SK-N-MC (cell line): Measurements from ENCODE around the gene SHROOM2.

Experiments
- DNase-seq: peaks from one replicate; pipeline ENCODE4 v3.0.0-alpha.2; 2011; ENCODE audit warnings: low read depth, low spot score
- H3K27ac ChIP-seq: fragments of 200-600 bp; sonication (generic); 2 replicates; pipeline ENCODE4 v1.5.1; 2016; ENCODE audit warnings: mixed run types
- H3K36me3 ChIP-seq: fragments of 200-600 bp; sonication (generic); 2 replicates; pipeline ENCODE4 v1.6.1; 2017; ENCODE audit warnings: antibody characterized with exemption, low read length, mixed read lengths; ENCODE audit not compliant: insufficient read depth
- H3K4me3 ChIP-seq: fragments of 200-600 bp; sonication (generic); 2 replicates; pipeline ENCODE4 v1.5.1; 2016
- H3K9ac ChIP-seq: fragments of 200-600 bp; sonication (generic); 2 replicates; pipeline ENCODE4 v1.8.0; 2017; ENCODE audit warnings: mixed run types, mixed read lengths; ENCODE audit not compliant: insufficient read length
- H3K9me3 ChIP-seq: fragments of 200-600 bp; sonication (generic); 2 replicates; pipeline ENCODE4 v1.6.1; 2017; ENCODE audit warnings: low read depth, mild to moderate bottlenecking, antibody characterized with exemption, low read length, moderate library complexity, mixed read lengths
- EZH2 ChIP-seq: fragments of 200-600 bp; sonication (generic); IDR thresholded peaks from one replicate; pipeline ENCODE4 v1.6.1; 2017; ENCODE audit warnings: antibody characterized with exemption
- FOXP2 ChIP-seq: optimal IDR thresholded peaks from 2 replicates; pipeline ENCODE3; 2011; ENCODE audit warnings: mild to moderate bottlenecking, moderate library complexity; ENCODE audit not compliant: insufficient read depth; ENCODE audit errors: extremely low read length, control extremely low read depth
- POLR2AphosphoS5 ChIP-seq: IDR thresholded peaks from 2 replicates; pipeline ENCODE4 v1.6.1; 2012; ENCODE audit warnings: mild to moderate bottlenecking, low read depth, low read length, borderline replicate concordance

SHROOM2 gene

DNA sequence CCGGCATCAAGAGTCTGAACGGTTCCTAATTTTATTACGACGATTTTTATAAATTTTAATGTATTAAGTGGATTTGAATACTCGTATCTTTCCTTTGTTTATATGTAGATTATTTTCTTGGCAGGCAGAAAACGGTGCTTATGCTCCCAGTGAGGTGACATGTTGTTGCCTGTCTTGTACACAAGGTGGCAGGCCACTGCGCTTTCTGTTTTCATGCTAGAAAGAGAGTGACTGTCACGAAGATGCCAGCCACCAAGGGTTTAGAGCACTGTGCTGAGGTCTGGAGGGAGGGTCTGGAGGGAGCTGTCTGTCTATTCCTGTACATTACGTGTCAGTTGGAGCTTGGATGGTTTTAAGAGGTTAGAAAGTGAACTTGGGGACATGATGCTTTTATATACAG, 87.7 kb downstream of the SHROOM2 start:
- Histone ChIP-seq H3K9ac (no peak overlapping the region), H3K4me3 (no peak overlapping the region), H3K9me3 (no peaks in the 10 kb centered on the region), H3K36me3 (no peaks in the 10 kb centered on the region), H3K27ac (no peak overlapping the region)
- no peak for TF ChIP-seq EZH2
- TF ChIP-seq FOXP2 = no peak
- TF ChIP-seq POLR2AphosphoS5 = no peak
- DNase-seq = no peak

GRCh38 chrX:9874483-9874882, 88.3 kb downstream of the SHROOM2 start:
- H3K27ac ChIP-seq = no peak overlapping the region
- no peak for DNase-seq
- no peak overlapping the region for H3K4me3 ChIP-seq
- TF ChIP-seq FOXP2 = no peak
- TF ChIP-seq EZH2 = no peak
- TF ChIP-seq POLR2AphosphoS5 = no peak
- no peaks in the 10 kb centered on the region for H3K36me3 ChIP-seq
- no peaks in the 10 kb centered on the region for H3K9me3 ChIP-seq
- no peak overlapping the region for H3K9ac ChIP-seq

GRCh38 chrX:9875801-9876200, 89.6 kb downstream of the SHROOM2 start:
- no peaks in the 10 kb centered on the region for H3K9me3 ChIP-seq
- H3K27ac ChIP-seq = no peak overlapping the region
- TF ChIP-seq FOXP2 (no peak), EZH2 (no peak), POLR2AphosphoS5 (no peak)
- no peak for DNase-seq
- no peak overlapping the region; the same call in 1 of the 2 replicates for H3K4me3 ChIP-seq
- H3K9ac ChIP-seq = no peak overlapping the region
- H3K36me3 ChIP-seq = no peaks in the 10 kb centered on the region

DNA sequence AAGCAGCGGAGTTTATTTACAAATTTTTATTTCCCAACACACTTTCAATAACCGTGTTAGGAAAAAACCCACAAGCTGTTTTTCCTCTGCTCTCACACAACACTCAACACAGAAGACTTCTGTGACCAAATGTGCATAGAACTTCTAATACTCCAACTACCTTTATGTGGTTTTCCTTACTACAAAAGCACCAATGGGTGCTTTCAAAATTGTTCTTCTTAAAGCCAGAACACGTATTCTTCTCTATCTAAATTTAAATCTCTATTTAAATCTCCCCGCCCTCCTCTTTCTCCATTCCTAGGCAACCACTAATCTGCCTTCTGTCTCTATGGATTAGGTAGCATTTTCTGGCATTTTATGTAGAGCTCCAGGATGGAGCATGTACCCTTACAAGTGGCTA, 90.0 kb downstream of the SHROOM2 start:
- no peak overlapping the region for H3K27ac ChIP-seq
- TF ChIP-seq POLR2AphosphoS5 (no peak), FOXP2 (no peak), EZH2 (no peak)
- H3K4me3 ChIP-seq = no peak overlapping the region; the same call in 1 of the 2 replicates
- no peaks in the 10 kb centered on the region for H3K36me3 ChIP-seq
- DNase-seq = no peak
- no peaks in the 10 kb centered on the region for H3K9me3 ChIP-seq
- H3K9ac ChIP-seq = no peak overlapping the region

GRCh38 chrX:9878146-9878820, 92.1 kb downstream of the SHROOM2 start:
- TF ChIP-seq EZH2 = no peak
- Histone ChIP-seq H3K36me3 (no peaks in the 10 kb centered on the region), H3K9me3 (no peaks in the 10 kb centered on the region), H3K4me3 (no peak overlapping the region), H3K27ac (no peak overlapping the region), H3K9ac (no peak overlapping the region)
- no peak for DNase-seq

GRCh38 chrX:9880237-9880636, 94.0 kb downstream of the SHROOM2 start:
- TF ChIP-seq EZH2 (no peak), FOXP2 (no peak), POLR2AphosphoS5 (no peak)
- no peak overlapping the region for H3K9ac ChIP-seq

DNA sequence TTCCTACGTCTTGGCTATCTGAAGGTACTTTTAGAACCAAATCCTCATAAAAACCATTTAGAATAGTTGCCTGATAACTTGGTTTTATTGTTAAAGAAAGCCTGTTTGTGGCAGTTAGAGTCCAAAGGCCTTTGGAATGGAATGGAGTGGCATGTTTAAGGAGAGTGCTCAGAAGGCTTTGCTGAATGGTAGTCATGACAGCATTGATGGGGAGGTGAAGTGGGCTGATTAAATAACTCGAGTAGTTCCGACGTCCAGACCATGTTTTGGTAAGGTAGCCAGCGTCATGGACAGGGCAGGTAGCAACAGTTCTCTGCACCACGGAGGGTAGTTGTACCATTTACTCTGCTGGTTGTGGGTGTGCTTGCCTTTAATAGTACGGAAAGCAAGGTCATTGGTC, 94.6 kb downstream of the SHROOM2 start:
- TF ChIP-seq FOXP2 (no peak), POLR2AphosphoS5 (no peak), EZH2 (no peak)
- Histone ChIP-seq H3K4me3 (no peak overlapping the region), H3K9ac (no peak overlapping the region), H3K36me3 (no peaks in the 10 kb centered on the region), H3K27ac (no peak overlapping the region), H3K9me3 (no peaks in the 10 kb centered on the region)
- no peak for DNase-seq

More at GRCh38 chrX:9880237-9880636, 94.0 kb downstream of the SHROOM2 start:
- H3K36me3 ChIP-seq = no peaks in the 10 kb centered on the region
- no peak overlapping the region for H3K4me3 ChIP-seq
- no peaks in the 10 kb centered on the region for H3K9me3 ChIP-seq
- H3K27ac ChIP-seq = no peak overlapping the region
- no peak for DNase-seq

DNA sequence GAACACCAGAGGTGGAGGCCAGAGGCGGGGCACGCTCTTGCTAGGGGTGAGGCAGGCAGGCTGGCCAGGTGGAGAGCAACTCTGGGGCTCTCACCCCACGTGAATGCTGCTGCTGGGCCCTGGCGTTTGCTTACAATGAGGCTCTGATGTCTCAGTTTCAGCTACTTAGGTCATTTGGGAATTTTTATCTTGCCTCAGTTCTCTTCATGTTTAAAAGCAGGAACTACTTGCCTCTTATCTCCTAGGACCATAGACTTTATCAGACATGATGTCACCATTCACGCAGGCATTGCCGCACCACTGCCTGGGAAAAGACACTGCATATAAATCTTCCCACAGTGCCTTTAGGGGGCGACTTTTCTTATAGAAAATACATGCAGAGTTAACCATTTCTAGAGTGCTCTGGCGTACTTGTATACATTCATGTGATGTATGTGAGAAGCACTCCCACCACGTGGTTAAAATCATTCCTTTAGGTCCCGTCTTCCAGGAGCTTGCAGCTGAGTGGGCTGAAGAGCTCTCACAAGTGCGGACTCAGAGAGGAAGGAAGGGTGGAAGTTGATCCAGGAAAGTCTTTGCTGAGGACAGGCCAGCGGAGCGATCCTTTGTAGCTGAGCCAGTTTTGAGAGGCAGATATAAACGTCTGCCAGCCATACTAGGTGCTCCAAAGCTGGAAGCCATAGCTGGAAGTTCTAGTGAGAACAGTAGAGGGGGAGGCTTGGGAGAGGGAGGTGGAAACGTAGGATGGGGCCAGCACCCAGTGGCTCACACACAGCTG, 96.6 kb downstream of the SHROOM2 start:
- TF ChIP-seq FOXP2 (no peak), EZH2 (no peak), POLR2AphosphoS5 (no peak)
- DNase-seq = no peak

GRCh38 chrX:9884031-9884779, 98.0 kb downstream of the SHROOM2 start:
- no peak overlapping the region for H3K4me3 ChIP-seq
- no peak overlapping the region for H3K27ac ChIP-seq
- H3K9ac ChIP-seq = no peak overlapping the region
- no peaks in the 10 kb centered on the region for H3K9me3 ChIP-seq
- no peak for TF ChIP-seq POLR2AphosphoS5
- TF ChIP-seq FOXP2 = no peak
- no peak for TF ChIP-seq EZH2
- DNase-seq = no peak
- H3K36me3 ChIP-seq = no peaks in the 10 kb centered on the region

More for the DNA sequence above, 96.6 kb downstream of the SHROOM2 start:
- H3K27ac ChIP-seq = no peak overlapping the region
- no peaks in the 10 kb centered on the region for H3K36me3 ChIP-seq
- no peaks in the 10 kb centered on the region for H3K9me3 ChIP-seq
- no peak overlapping the region for H3K9ac ChIP-seq
- H3K4me3 ChIP-seq = no peak overlapping the region
